ENCODE results near the gene KLRD1. TPM values are rescaled to one million over a fixed set of nuclear protein-coding genes. Genes with fewer than 3 reads are reported as not detected.
"Not testable (repeated sequence)": the region's sequence is repeated elsewhere in the genome, so short reads cannot be mapped to it uniquely, and the experiment has no call there.

Gene KLRD1, protein sequence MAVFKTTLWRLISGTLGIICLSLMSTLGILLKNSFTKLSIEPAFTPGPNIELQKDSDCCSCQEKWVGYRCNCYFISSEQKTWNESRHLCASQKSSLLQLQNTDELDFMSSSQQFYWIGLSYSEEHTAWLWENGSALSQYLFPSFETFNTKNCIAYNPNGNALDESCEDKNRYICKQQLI
- 0.50 and 0.70 TPM in 2 replicates for total RNA-seq

DNA sequence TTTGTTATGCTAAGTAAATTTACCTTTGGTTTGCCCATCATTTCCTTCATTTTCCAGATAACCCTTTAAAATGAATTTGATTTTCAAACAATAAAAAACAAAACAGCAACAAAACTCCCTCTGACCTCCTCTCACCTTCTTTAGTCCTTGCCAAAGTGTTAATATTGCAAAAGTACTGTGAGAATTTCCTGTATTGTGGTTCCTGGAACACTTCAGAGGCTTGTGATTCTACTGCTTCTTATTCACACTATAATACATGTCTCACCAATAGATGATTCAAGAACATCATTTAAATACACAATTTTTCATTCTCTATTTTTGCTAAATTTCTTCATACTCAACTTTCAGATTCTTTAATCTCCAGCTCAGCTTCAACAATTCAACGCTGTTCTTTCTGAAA, at the start of gene KLRD1:
TSS of gene KLRD1 (plus strand) at position 241 of the 400 bp plus-strand sequence. CDS start 208 bp downstream, outside the sequence.
- intact Hi-C loops (cut with micrococcal nuclease): no loop called here

DNA sequence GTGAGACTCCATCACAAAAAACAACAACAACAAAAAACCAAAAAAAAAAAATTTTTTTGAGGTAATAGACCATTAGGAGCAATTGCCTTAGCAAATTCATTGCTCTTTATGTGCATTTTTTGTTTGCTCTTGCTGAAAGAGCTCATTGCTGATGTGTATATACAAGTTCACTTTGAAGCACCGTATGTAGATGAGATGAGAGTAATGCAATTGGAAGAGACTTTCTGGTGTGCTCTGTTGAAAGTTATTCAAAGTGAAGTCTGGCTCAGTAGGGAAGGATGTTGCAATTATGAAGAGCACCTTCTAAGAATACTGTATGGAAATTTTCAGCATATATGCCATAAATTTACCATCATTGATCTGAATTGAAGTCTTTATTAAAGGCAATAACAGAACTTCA, 46.7 kb upstream of the KLRD1 start:
- intact Hi-C loops (cut with micrococcal nuclease): no loop called here

DNA sequence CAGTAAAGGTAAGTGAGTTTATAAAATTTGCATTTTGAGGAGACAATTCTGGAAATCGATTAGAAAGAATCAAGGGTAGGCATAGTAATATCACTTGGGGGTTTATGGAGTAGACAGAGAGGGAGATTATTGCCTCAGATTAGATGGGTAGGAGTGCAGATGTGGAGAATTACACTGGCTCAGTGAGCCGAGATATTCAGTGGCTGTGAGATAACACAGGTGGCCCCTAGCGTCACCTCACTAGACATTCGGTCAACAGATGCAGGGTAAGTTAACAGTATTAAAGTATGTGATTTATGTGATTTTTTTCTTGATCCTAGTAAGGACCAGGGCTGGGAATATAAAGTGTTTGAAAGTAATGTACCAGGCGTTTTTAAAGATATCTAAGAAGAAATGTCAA, 39.6 kb upstream of the KLRD1 start:
- intact Hi-C loops (cut with micrococcal nuclease): no loop called here

DNA sequence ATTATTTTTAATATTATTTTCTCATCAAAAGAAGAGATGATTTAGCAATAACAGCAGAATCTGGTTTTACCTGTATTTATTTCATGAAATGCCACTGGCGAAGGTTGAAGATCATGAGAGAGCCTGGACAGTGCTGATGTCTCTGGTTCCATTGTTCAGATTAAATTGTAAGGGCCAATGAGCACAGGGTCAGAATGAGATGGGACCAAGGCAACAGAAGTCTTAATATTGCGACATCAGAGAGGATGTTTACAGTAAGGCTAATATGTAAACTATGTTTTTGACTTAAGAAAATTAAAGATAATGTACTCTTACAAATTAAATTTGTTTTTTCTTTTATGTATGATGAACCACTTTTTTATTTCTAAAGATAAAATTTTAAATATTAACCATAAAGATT, 35.2 kb upstream of the KLRD1 start:
- intact Hi-C loops (cut with micrococcal nuclease): no loop called here

DNA sequence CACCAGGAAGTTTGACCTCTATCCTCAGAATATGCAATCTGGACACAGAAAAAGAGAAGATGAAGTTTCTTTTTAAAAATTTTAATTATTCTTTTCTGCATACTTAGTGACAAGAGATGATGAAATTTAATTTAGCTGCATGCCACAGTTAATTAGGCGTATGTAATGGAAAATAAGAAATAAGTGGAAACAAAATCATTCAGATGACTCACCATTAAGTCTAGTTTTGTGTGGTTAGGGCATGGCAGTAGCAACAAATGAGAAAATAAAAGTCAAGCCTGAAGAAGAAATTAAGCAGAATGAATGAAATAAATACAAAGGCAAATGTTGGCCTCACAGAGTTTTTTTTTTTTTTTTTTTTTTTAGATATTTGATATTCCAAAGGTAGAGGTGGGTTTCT, 30.9 kb upstream of the KLRD1 start:
- intact Hi-C loops (cut with micrococcal nuclease): no loop called here

DNA sequence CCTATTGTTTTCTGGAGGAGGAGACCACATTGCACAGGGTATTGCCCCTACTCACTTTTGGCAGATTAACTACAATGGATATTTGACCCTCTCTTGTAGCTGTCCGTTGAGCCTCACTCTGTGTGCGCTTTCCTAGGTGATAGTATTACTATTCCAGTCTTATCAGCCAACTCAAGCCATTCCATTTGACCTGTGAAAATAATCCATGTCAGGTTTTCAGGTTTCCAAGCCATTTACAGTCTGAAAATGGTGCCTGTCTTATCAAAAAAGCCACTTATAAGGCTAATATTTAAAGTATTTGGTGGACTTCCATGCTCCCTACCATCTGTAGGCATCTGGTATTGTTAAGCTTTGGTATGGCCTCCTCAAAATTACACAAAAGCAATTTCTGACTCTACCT, 29.6 kb upstream of the KLRD1 start:
- intact Hi-C loops (cut with micrococcal nuclease): no loop called here

DNA sequence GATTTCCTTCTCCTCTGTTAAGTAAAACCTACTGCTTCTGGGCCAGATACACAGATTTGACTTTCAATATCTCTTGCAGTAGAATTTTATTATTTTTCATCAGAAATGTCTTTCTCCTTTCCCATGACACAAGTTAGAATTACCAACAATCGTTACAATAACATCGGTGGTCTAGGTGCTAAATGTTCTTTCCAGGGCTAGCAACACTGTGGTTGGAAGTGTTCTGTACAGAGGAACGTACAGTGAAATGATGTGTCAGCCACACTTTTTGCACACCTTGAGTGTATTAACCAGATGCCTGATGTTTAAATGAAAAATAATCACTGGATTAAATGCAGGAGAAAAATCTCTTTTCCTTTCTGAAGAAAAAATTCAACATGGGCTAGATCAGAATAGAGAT, 27.7 kb upstream of the KLRD1 start:
- intact Hi-C loops (cut with micrococcal nuclease): no loop called here

DNA sequence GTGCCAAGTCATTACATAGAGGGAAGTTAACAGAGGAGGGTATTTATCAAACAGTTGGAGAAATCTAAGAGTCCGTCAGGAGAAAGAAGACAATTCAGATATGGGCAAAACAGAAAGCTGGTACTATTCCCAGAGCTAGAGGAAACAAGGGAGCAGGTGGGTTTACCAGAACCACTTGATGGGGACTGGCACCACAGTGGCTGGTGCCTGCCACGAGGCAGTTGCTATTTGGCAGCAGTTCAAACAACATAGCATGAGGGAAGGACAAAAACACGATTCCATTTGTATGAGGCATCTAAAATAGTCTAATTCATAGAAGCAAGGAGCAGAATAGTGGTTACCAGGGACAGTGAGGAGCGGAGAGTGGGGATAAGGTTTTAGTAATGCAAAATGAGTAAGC, 24.6 kb upstream of the KLRD1 start:
- intact Hi-C loops (cut with micrococcal nuclease): no loop called here

DNA sequence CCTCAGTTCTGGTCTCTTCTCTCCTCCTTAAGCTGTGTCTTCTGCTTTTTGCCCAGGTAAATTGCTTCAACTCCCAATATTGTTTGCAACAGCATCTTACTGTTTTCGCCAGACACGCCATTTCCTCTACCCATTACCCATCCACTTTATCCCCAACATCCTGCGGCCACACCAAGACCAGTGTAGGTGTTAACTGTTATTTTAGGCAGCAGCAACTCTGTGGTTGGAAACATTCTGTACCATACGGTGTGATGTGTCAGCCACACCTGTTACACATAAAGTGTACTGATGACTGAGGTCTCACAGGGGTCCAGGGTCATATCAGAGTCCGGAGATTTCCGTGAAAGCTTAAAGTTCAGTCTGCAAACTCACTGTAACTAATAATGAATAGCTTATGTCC, 21.8 kb upstream of the KLRD1 start:
- intact Hi-C loops (cut with micrococcal nuclease): no loop called here

DNA sequence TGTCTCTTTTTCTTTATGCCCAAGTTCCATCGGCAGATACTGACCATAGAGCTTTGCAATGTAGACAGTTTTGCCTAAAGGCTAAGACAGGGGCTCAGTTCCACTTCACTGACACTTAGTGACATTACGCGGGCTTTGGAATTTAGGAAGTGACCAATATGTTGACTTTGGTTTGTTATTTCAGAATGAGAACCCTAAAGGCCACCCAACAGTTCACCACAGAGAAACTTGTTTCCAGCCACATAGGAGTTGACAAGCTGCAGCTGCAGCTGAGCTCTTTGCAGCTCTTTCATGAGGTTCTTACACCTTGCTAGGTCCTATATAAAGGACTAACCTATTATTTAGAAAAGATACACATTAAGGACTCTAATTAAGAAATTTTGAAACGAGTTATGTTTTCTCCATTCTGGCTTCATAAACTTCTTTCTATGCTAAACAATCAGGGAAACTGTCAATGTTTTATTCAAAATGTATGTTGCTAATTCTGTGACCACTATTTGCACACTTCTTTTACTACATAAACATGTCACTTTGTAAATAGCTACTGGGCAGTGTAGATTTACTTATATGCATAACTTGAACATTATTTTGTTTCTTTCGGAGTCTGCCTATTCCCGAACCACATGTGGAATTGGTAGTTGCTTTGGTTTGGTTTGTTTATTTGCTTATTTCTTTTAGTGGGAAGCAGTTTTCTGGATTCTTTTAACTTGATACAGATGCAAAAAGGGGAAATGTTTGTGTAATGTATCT, 18.5 kb upstream of the KLRD1 start:
- intact Hi-C loops (cut with micrococcal nuclease): no loop called here

DNA sequence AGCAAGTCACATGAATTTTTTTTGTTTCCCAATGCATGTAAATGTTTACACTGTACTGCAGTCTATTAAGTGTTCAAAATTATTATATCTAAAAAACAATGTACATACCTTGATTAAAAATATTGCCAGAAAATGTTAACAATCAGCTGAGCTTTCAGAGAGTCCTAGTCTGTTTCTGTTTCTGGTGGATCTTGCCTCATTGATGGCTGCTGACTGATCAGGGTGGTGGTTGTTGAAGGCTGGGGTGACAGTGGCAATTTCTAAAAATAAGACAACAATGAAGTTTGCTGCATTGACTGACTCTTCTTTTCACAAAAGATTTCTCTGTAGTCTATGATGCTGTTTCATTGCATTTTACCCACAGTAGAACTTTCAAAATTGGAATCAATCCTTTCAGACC, 16.6 kb upstream of the KLRD1 start:
- intact Hi-C loops (cut with micrococcal nuclease): loop anchor here (5.0 kb wide), 1 partner anchor 49 kb away; no protein-coding TSS in a partner anchor

DNA sequence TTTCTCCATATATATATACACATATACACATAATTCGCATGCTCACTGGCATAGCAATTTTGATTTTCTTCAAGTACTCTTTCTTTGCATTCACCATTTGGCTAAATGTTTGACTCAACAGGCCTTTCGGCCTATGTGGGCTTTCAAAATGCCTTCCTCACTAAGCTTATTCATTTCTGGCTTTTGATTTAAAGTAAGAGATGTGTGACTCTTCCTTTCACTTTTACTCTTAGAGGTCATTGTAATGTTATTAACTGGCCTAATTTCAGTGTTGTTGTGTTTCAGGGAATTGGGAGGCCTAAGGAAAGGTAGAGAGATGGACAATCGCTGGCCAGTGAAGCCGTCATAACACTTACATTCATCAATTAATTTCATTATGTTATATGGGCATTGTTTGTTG, 14.5 kb upstream of the KLRD1 start:
- intact Hi-C loops (cut with micrococcal nuclease): loop anchor here (5.0 kb wide), 1 partner anchor 51 kb away; no protein-coding TSS in a partner anchor

DNA sequence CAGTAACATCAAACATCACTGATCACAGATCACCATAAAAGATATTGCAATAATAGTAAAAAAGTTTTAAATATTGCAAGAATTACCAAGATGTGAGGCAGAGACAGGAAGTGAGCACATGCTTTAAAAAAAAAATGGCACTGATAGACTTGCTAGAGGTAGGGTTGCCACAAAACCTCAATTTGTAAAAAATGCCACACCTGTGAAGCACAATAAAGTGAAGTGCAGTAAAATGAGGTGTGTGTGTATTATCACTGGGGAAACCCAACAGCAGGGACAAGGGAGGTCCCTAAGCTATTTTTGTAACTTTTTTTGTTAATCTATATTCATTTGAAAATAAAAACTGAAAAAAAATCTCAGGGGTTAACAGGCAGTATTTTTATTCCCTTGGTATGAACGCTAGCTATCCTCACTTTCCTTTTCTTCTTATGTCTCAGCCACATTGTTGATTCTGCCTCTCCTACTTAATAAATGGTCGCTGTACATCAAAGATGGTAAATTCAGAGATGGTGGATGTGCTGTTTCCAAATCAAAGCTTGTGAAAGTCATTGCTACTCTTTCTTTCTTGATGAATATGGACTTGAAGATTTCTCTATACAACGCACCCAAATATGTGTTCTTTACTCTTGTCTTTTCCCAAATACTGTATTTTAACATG, 14.0 kb upstream of the KLRD1 start:
- intact Hi-C loops (cut with micrococcal nuclease): loop anchor here (5.0 kb wide), 1 partner anchor 51 kb away; no protein-coding TSS in a partner anchor

DNA sequence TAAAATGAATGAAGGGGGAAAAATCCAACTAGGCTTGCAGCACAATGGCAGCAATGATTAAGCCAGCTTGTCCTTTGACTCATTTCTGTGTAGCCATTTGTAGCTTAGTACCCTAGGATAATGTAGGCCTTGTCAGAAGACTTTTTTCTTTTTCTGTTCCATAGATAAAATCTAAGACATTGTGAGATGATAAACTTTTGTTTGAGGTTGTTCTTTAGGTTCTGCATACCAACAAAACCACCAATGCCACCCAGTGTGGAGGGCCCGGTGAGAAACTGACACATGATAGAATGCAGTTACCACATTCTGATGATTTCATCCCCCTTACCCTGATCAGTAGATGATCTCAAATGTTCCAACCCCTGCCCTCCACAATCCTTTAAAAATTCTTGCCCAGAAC, 6.6 kb upstream of the KLRD1 start:
- intact Hi-C loops (cut with micrococcal nuclease): no loop called here

DNA sequence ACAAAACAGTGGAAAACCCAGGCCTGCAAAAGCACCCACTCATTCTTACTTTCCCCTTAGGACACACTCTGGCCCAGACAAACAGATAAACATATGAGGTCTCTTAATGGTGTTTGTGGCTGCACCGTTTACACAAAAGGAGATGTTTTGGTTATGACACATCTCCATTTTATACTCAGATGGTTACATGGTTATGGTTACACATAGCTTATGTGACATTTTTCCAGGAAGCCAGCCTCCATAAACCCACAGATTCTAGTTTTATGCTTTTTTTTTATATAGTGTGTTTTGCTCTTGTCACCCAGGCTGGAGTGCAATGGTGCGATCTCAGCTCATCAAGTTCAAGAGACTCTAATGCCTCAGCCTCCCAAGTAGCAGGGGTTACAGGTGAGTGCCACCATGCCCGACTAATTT, 3.5 kb upstream of the KLRD1 start:
- intact Hi-C loops (cut with micrococcal nuclease): loop anchor here (1.0 kb wide), 1 partner anchor 16 kb away; no protein-coding TSS in a partner anchor

DNA sequence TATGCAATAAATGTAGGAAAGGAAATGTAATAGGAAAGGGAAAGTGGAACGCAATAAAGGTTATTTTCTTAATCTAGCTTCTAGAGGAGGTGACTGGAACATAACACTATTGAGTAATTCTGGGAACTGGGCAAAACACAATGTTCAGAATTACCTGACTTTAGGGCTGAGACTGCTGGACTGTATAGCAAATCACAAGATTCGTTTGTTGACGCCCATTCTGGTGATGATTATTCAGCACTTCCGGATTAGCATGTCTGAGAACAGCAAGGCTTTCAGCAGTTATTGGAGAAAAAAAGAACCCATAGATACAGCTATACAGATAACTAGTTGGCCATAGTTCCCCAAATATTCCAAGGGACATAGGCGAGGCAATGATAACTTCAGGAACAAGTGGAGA, 2.3 kb upstream of the KLRD1 start:
- intact Hi-C loops (cut with micrococcal nuclease): no loop called here

DNA sequence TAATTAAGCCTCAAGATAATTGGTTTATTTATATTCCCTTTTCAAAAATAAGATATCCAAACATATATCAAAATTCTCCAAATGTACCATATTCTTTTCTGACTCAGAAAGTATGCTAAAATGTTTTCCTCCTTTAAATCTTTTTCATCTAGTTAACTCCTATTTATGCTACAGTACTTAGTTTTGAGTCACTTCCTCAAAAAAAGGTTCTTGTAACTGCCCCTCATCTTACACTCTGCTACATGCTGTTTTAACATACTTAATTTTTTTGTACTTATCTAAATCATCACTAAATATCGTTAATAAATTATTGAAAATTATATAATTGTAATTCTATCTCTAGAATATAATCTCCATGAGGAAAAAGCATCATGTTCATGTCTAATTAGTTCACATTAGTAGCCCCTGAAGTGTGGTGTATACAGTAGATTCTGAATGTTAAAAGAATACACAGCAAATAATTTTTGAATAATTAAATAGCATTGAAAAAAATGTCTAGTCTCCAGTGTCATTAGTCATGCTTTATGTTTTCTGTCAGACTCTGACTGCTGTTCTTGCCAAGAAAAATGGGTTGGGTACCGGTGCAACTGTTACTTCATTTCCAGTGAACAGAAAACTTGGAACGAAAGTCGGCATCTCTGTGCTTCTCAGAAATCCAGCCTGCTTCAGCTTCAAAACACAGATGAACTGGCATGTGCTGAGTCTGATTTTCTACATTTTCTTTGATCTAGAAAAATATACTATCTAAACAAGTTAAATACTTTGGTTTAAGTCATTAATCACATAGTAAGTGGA, 3.5 kb downstream of the KLRD1 start:
- intact Hi-C loops (cut with micrococcal nuclease): no loop called here

DNA sequence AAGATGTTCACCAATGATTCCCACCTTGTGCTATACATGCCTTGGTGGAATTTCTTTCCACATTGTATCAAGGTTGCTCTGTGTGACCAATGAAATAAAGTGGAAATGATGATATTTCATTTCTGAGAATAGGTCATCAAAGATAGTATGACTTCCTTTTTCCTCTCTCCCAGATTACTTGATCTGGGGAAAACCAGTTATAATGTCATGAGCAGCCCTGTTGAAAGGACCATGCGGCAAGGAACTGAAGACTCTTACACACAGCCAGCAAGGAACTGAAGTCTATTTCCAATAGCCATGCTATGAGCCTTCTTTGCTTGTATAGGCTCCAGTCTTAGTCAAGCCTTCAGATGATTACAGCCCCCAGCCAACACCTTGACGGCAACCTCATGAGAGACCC, 11.7 kb downstream of the KLRD1 start:
- intact Hi-C loops (cut with micrococcal nuclease): no loop called here

DNA sequence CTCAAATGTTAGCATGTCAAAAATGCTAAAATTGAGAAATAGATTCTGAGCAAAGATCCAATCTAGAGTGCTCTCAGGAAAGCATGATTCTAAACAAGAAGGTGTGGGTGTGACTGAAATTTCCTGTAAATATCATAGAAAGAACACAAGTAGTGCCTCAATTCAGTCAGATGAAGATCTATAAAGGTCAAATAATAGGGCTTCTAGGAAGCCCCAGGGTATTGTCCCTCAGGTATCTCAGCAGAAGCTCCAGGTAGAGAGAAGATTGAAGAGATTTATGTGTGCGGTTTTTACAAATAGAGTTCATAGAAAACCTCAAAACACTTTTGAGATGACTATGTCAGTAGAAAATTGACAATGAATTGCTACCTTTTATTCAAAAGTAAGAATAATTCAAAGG, 13.0 kb downstream of the KLRD1 start:
- intact Hi-C loops (cut with micrococcal nuclease): loop anchor here (1.0 kb wide), 1 partner anchor 16 kb away; no protein-coding TSS in a partner anchor

DNA sequence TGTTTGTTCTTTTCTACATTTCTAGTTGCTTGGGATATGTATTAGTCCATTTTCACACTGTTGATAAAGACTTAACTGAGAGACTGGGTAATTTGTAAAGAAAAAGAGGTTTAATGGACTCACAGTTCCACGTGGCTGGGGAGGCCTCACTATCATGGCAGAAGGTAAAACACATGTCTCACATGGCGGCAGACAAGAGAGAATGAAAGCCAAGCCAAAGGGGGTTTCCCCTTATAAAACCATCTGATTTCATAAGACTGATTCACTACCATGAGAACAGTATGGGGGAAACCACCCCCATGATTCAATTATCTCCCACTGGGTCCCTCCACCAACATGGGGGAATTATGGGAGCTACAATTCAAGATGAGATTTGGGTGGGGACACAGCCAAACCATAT, 21.0 kb downstream of the KLRD1 start:
- intact Hi-C loops (cut with micrococcal nuclease): not testable (repeated sequence)

DNA sequence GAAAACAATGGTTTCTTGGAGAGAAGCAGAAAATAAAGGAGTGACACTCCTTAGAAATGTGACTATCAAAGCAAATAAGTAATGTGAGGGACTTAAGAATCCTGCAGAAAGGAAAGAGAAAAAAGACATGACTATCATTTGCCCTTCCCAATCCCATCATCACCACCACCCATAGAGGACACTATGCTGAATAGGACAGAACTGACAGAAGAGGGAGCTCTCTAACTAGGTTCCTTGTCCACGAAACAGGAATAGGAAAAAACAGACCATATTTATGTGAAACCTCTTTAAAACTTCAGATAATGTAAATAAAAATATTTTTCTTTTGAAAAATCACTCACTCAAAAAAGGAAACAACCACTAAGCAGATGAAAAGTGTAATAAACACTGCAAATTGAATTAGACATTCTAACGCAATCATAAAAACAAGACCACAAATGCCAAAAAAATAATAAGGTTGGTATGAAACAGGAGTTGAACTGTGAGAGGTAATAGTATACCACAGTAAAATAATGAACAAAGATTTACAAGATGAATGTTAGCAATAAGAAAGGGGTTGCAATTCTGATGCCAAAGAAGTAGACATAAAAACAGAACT, 24.1 kb downstream of the KLRD1 start:
- intact Hi-C loops (cut with micrococcal nuclease): loop anchor here (2.0 kb wide), 1 partner anchor 231 kb away; no protein-coding TSS in a partner anchor
